CD4-positive, alpha-beta memory T cell (primary cell): ENCODE data around the gene C17orf78. TPM values are rescaled to one million over a fixed set of nuclear protein-coding genes. Genes with fewer than 3 reads are reported as not detected.

Experiments
- CTCF ChIA-PET: fragments of 350-600 bp; sonication (Branson Sonifier 250); formaldehyde crosslinking; loops from one replicate; lab custom pipeline; 2021; ENCODE audit warnings: inconsistent platforms; ENCODE audit not compliant: partially characterized antibody; lab: Charles Lee
- POLR2A ChIA-PET: fragments of 350-600 bp; sonication (Branson Sonifier 250); formaldehyde crosslinking; loops from one replicate; lab custom pipeline; 2021; ENCODE audit not compliant: partially characterized antibody; lab: Charles Lee
- DNase-seq, 5 donors: peaks; one replicate each; pipeline versions ENCODE4 v3.0.0 to v3.0.0-alpha.2; 2020 to 2022; ENCODE audit warnings: mixed read lengths in 1 of 5
- H3K27ac ChIP-seq: one replicate; pipeline ENCODE4 v1.7.0; 2013; ENCODE audit warnings: low read depth, low read length
- H3K27me3 ChIP-seq: 2 replicates; pipeline ENCODE4 v1.7.0; 2013; ENCODE audit warnings: mild to moderate bottlenecking, low read length, moderate library complexity; ENCODE audit not compliant: insufficient read depth
- H3K36me3 ChIP-seq: 2 replicates; pipeline ENCODE4 v1.7.0; 2013; ENCODE audit warnings: mild to moderate bottlenecking, low read length, moderate library complexity; ENCODE audit not compliant: insufficient read depth
- H3K4me1 ChIP-seq: 2 replicates; pipeline ENCODE4 v1.7.0; 2013; ENCODE audit warnings: mild to moderate bottlenecking, low read length, moderate library complexity; ENCODE audit not compliant: insufficient read depth
- H3K4me3 ChIP-seq, 2 donors: one replicate each; pipeline ENCODE4 v1.7.0; 2013; ENCODE audit warnings: low read length in 2 of 2, mild to moderate bottlenecking in 1 of 2
- H3K9me3 ChIP-seq, 2 donors: one replicate each; pipeline ENCODE4 v1.7.0; 2013; ENCODE audit warnings: low read length in 2 of 2, control low read depth in 1 of 2; ENCODE audit not compliant: control insufficient read depth in 1 of 2
- H3K27ac Mint-ChIP-seq, 7 donors: one replicate each; pipeline ENCODE4 v1.8.0; 2020 to 2021; ENCODE audit warnings: mixed read lengths in 7 of 7, mild to moderate bottlenecking in 6 of 7, inconsistent platforms in 3 of 7, moderate library complexity in 3 of 7
- H3K27me3 Mint-ChIP-seq, 2 donors: one replicate each; pipeline ENCODE4 v1.8.0; 2020 to 2021; ENCODE audit warnings: mixed read lengths in 2 of 2
- H3K36me3 Mint-ChIP-seq, 2 donors: one replicate each; pipeline ENCODE4 v1.8.0; 2020 to 2021; ENCODE audit warnings: mixed read lengths in 2 of 2, inconsistent platforms in 1 of 2, mild to moderate bottlenecking in 1 of 2
- H3K4me1 Mint-ChIP-seq, 4 donors: one replicate each; pipeline ENCODE4 v1.8.0; 2020 to 2021; ENCODE audit warnings: mixed read lengths in 4 of 4, mild to moderate bottlenecking in 1 of 4
- H3K4me3 Mint-ChIP-seq, 8 donors: one replicate each; pipeline ENCODE4 v1.8.0; 2020 to 2021; ENCODE audit warnings: mixed read lengths in 8 of 8, mild to moderate bottlenecking in 7 of 8, moderate library complexity in 6 of 8, inconsistent platforms in 3 of 8
- H3K9me3 Mint-ChIP-seq, 8 donors: one replicate each; pipeline ENCODE4 v1.8.0; 2020 to 2021; ENCODE audit warnings: mixed read lengths in 8 of 8, mild to moderate bottlenecking in 5 of 8, inconsistent platforms in 3 of 8, moderate library complexity in 1 of 8
- intact Hi-C: fragments of 100-400 bp; cut with micrococcal nuclease; formaldehyde crosslinking; loops from one replicate; pipeline ENCODE4 v1.15.1; 2023
- polyA plus RNA-seq, 2 donors: library from polyadenylated mRNA; unstranded; fragments of 300-500 nt; fragmentation: Illumina TruSeq; gene quantifications; one replicate each; pipeline ENCODE4 v1.2.3, GENCODE V29; 2021
- total RNA-seq, 2 experiments: library from RNA; stranded (reverse); gene quantifications; one replicate each; pipeline ENCODE4 v1.2.3, GENCODE V29; 2021

C17orf78 gene
- total and polyA plus RNA-seq, 4 experiments from 2014 or later = not detected

- Histone ChIP-seq H3K4me1 (peaks cover 17% of the 10 kb centered on the region), H3K9me3 (no peaks in the 10 kb centered on the region), H3K4me3 (no peak overlapping the region), H3K36me3 (no peaks in the 10 kb centered on the region), H3K27ac (no peak overlapping the region), H3K27me3 (no peaks in the 10 kb centered on the region)
- no peaks in the 10 kb centered on the region for H3K9me3 Mint-ChIP-seq
- H3K4me3 Mint-ChIP-seq = peak overlapping the region in 1 of 8 donors; percentile 26
- ChIA-PET CTCF (interaction anchor here (0.5 to 2.9 kb wide), 3 partner anchors 12 to 1205 kb away, joined by 3 to 18 read pairs (median 3); no protein-coding TSS in a partner anchor), POLR2A (no interaction called here)
- no peak overlapping the region for H3K27ac Mint-ChIP-seq
- intact Hi-C loops = no loop called here
- no peak for DNase-seq
- peaks cover 13 to 22% (median 17%) of the 10 kb centered on the region in 4 donors for H3K4me1 Mint-ChIP-seq
- peaks cover 0 to 3% of the 10 kb centered on the region in 2 donors for H3K36me3 Mint-ChIP-seq
- no peaks in the 10 kb centered on the region for H3K27me3 Mint-ChIP-seq
Observed at GRCh38 chr17:37361543-37361942, 14.2 kb upstream of the C17orf78 start.

GRCh38 chr17:37365589-37365988, 10.2 kb upstream of the C17orf78 start:
- ChIA-PET CTCF (interaction anchor here (1.6 to 1.7 kb wide), 2 partner anchors 8 to 10 kb away, joined by 3 to 7 read pairs; partner anchors contain the start of gene C17orf78), POLR2A (no interaction called here)
- Histone ChIP-seq H3K36me3 (no peaks in the 10 kb centered on the region), H3K9me3 (no peaks in the 10 kb centered on the region), H3K27me3 (no peaks in the 10 kb centered on the region), H3K4me1 (no peaks in the 10 kb centered on the region), H3K27ac (no peak overlapping the region), H3K4me3 (no peak overlapping the region)
- intact Hi-C loops = no loop called here
- no peaks in the 10 kb centered on the region for H3K27me3 Mint-ChIP-seq
- no peak for DNase-seq
- no peak overlapping the region for H3K27ac Mint-ChIP-seq
- H3K4me3 Mint-ChIP-seq = no peak overlapping the region
- peaks cover 0 to 2% (median 0%) of the 10 kb centered on the region in 8 donors for H3K9me3 Mint-ChIP-seq
- H3K4me1 Mint-ChIP-seq = peaks cover 0 to 2% (median 0%) of the 10 kb centered on the region in 4 donors
- no peaks in the 10 kb centered on the region for H3K36me3 Mint-ChIP-seq

- Histone ChIP-seq H3K9me3 (no peaks in the 10 kb centered on the region), H3K27me3 (no peaks in the 10 kb centered on the region), H3K36me3 (no peaks in the 10 kb centered on the region), H3K27ac (no peak overlapping the region), H3K4me1 (no peaks in the 10 kb centered on the region), H3K4me3 (no peak overlapping the region)
- ChIA-PET CTCF (no interaction called here), POLR2A (interaction anchor here (0.7 kb wide), 1 partner anchor 9 kb away, joined by 3 read pairs; no protein-coding TSS in a partner anchor)
- no peak for DNase-seq
- Mint-ChIP-seq H3K4me3 (no peak overlapping the region), H3K36me3 (no peaks in the 10 kb centered on the region), H3K9me3 (peaks cover 0 to 2% (median 0%) of the 10 kb centered on the region in 8 donors), H3K27ac (no peak overlapping the region), H3K4me1 (peaks cover 0 to 2% (median under 1%) of the 10 kb centered on the region in 4 donors), H3K27me3 (no peaks in the 10 kb centered on the region)
- intact Hi-C loops = no loop called here
Observed at GRCh38 chr17:37368577-37368976, 7.2 kb upstream of the C17orf78 start.

GRCh38 chr17:37373530-37374159, 2.1 kb upstream of the C17orf78 start:
- intact Hi-C loops = loop anchor here (1.0 to 2.0 kb wide), 3 partner anchors 24 to 770 kb away; no protein-coding TSS in a partner anchor
- Histone ChIP-seq H3K9me3 (no peaks in the 10 kb centered on the region), H3K27ac (no peak overlapping the region), H3K27me3 (no peaks in the 10 kb centered on the region), H3K4me3 (no peak overlapping the region), H3K36me3 (no peaks in the 10 kb centered on the region), H3K4me1 (no peaks in the 10 kb centered on the region)
- no peak overlapping the region for H3K27ac Mint-ChIP-seq
- H3K4me1 Mint-ChIP-seq = peaks cover 0 to 3% (median 1%) of the 10 kb centered on the region in 4 donors
- H3K4me3 Mint-ChIP-seq = no peak overlapping the region
- DNase-seq = peak; percentile 57 to 68 (median 65)
- H3K36me3 Mint-ChIP-seq = no peaks in the 10 kb centered on the region
- CTCF ChIA-PET = interaction anchor here (0.6 to 3.1 kb wide), 21 partner anchors 9 to 772 kb away, joined by 3 to 18 read pairs (median 5); partner anchors contain the start of genes MRM1 and SYNRG
- peaks cover 0 to 2% (median 0%) of the 10 kb centered on the region in 8 donors for H3K9me3 Mint-ChIP-seq
- H3K27me3 Mint-ChIP-seq = no peaks in the 10 kb centered on the region
- POLR2A ChIA-PET = interaction anchor here (0.9 to 1.0 kb wide), 2 partner anchors 14 to 772 kb away, joined by 3 to 4 read pairs; partner anchors contain the start of gene MRM1

GRCh38 chr17:37382056-37382455, 6.3 kb downstream of the C17orf78 start:
- H3K36me3 ChIP-seq = no peaks in the 10 kb centered on the region
- no peaks in the 10 kb centered on the region for H3K36me3 Mint-ChIP-seq
- H3K27me3 Mint-ChIP-seq = no peaks in the 10 kb centered on the region
- H3K27me3 ChIP-seq = no peaks in the 10 kb centered on the region
- no peak overlapping the region for H3K4me3 Mint-ChIP-seq
- POLR2A ChIA-PET = no interaction called here
- CTCF ChIA-PET = no interaction called here
- no peaks in the 10 kb centered on the region for H3K4me1 ChIP-seq
- no peak overlapping the region for H3K27ac Mint-ChIP-seq
- H3K27ac ChIP-seq = no peak overlapping the region
- H3K4me1 Mint-ChIP-seq = no peaks in the 10 kb centered on the region
- DNase-seq = no peak
- no peaks in the 10 kb centered on the region for H3K9me3 ChIP-seq
- no peaks in the 10 kb centered on the region for H3K9me3 Mint-ChIP-seq
- H3K4me3 ChIP-seq = no peak overlapping the region
- intact Hi-C loops = no loop called here

- Mint-ChIP-seq H3K27ac (no peak overlapping the region), H3K36me3 (no peaks in the 10 kb centered on the region), H3K9me3 (no peaks in the 10 kb centered on the region), H3K27me3 (no peaks in the 10 kb centered on the region), H3K4me3 (no peak overlapping the region), H3K4me1 (no peaks in the 10 kb centered on the region)
- CTCF ChIA-PET = interaction anchor here (0.9 to 1.0 kb wide), 2 partner anchors 9 to 11 kb away, joined by 3 to 4 read pairs; partner anchors contain the start of gene C17orf78
- POLR2A ChIA-PET = no interaction called here
- H3K4me3 ChIP-seq = no peak overlapping the region
- DNase-seq = no peak
- no peaks in the 10 kb centered on the region for H3K9me3 ChIP-seq
- no peaks in the 10 kb centered on the region for H3K36me3 ChIP-seq
- H3K27ac ChIP-seq = no peak overlapping the region
- intact Hi-C loops = no loop called here
- H3K4me1 ChIP-seq = no peaks in the 10 kb centered on the region
- no peaks in the 10 kb centered on the region for H3K27me3 ChIP-seq
Observed at GRCh38 chr17:37384560-37385149, 8.9 kb downstream of the C17orf78 start.

GRCh38 chr17:37385474-37385990, 9.7 kb downstream of the C17orf78 start:
- H3K4me1 ChIP-seq = no peaks in the 10 kb centered on the region
- Mint-ChIP-seq H3K9me3 (no peaks in the 10 kb centered on the region), H3K4me1 (no peaks in the 10 kb centered on the region), H3K27ac (no peak overlapping the region), H3K36me3 (no peaks in the 10 kb centered on the region), H3K4me3 (no peak overlapping the region), H3K27me3 (no peaks in the 10 kb centered on the region)
- H3K36me3 ChIP-seq = no peaks in the 10 kb centered on the region
- H3K27ac ChIP-seq = no peak overlapping the region
- ChIA-PET POLR2A (no interaction called here), CTCF (interaction anchor here (0.7 to 1.0 kb wide), 3 partner anchors 10 to 41 kb away, joined by 3 to 4 read pairs (median 3); partner anchors contain the start of gene C17orf78)
- DNase-seq = no peak
- no peak overlapping the region for H3K4me3 ChIP-seq
- H3K9me3 ChIP-seq = no peaks in the 10 kb centered on the region
- intact Hi-C loops = no loop called here
- no peaks in the 10 kb centered on the region for H3K27me3 ChIP-seq
